A673 (cell line): ENCODE data around the gene ARL5C.
"Not testable (repeated sequence)": the region's sequence is repeated elsewhere in the genome, so short reads cannot be mapped to it uniquely, and the experiment has no call there.

Source experiments
- CTCF ChIP-seq: fragments of 300-800, 200-600 bp; sonication (generic); conservative IDR thresholded peaks from 2 replicates; pipeline ENCODE4 v1.5.1; 2017; ENCODE audit warnings: low read depth, mild to moderate bottlenecking, antibody characterized with exemption, low read length, moderate library complexity, mixed read lengths
- EZH2 ChIP-seq: fragments of 200-600 bp; sonication (generic); IDR thresholded peaks from 2 replicates; pipeline ENCODE4 v1.6.1; 2017; ENCODE audit warnings: borderline replicate concordance, low read depth, mild to moderate bottlenecking, mixed read lengths, antibody characterized with exemption, low read length; ENCODE audit not compliant: poor library complexity, severe bottlenecking

- TF ChIP-seq EZH2, CTCF: not testable (repeated sequence)
Measured at GRCh38 chr17:39129544-39129943, 36.4 kb downstream of the ARL5C start.
